GM18526 (cell line): Measurements from ENCODE around the gene STPG3.

Source experiments
- POLR2A ChIP-seq: IDR thresholded peaks from 3 replicates; pipeline ENCODE4 v1.6.1; 2011; ENCODE audit not compliant: insufficient read length; ENCODE audit errors: extremely low read depth

Gene STPG3

GRCh38 chr9:137251194-137251461, at the start of gene STPG3:
TSS of gene STPG3 (plus strand) at chr9:137251286. CDS start at chr9:137251287, 1 bp downstream.
- no peak for TF ChIP-seq POLR2A

- no peak for TF ChIP-seq POLR2A
Observed at GRCh38 chr9:137202966-137203365, 48.1 kb upstream of the STPG3 start.

- TF ChIP-seq POLR2A, result no peak
Observed at GRCh38 chr9:137204731-137205125, 46.4 kb upstream of the STPG3 start.

GRCh38 chr9:137205126-137206069, 45.7 kb upstream of the STPG3 start, which contains the start of the genes NDOR1 and TMEM203:
TSS of gene NDOR1 (plus strand) at chr9:137205700. CDS start at chr9:137205778, 78 bp downstream.
TSS of gene TMEM203 (minus strand) at chr9:137205648. CDS start at chr9:137205414, 234 bp downstream.
- TF ChIP-seq POLR2A, result peak; percentile 93

- TF ChIP-seq POLR2A, result no peak
Observed at GRCh38 chr9:137206602-137207001, 44.5 kb upstream of the STPG3 start.

- TF ChIP-seq POLR2A, result peak; percentile 20
Observed at GRCh38 chr9:137211532-137211931, 39.6 kb upstream of the STPG3 start.

- no peak for TF ChIP-seq POLR2A
Observed at GRCh38 chr9:137212520-137212919, 38.6 kb upstream of the STPG3 start.

GRCh38 chr9:137213160-137214060, 37.7 kb upstream of the STPG3 start:
- TF ChIP-seq POLR2A, result no peak

GRCh38 chr9:137214620-137215019, 36.5 kb upstream of the STPG3 start:
- TF ChIP-seq POLR2A, result no peak

- TF ChIP-seq POLR2A, result no peak
Observed at GRCh38 chr9:137215196-137215986, 35.7 kb upstream of the STPG3 start.

GRCh38 chr9:137216188-137216965, 34.7 kb upstream of the STPG3 start:
- no peak for TF ChIP-seq POLR2A

- TF ChIP-seq POLR2A, result no peak
Observed at GRCh38 chr9:137217276-137218211, 33.5 kb upstream of the STPG3 start.

GRCh38 chr9:137218212-137218753, 32.8 kb upstream of the STPG3 start:
- TF ChIP-seq POLR2A, result no peak
